Activated T-helper 17 cell treated with anti-CD3 and anti-CD28 coated beads, Interleukin-2, amount 50 U/mL, for 72 hours (primary cell): ENCODE data around the gene SOX8. TPM values are rescaled to one million over a fixed set of nuclear protein-coding genes. Genes with fewer than 3 reads are reported as not detected.

Experiments
- ATAC-seq: fragments of 150-1000 bp; cut with Tn5 transposase; replicated peaks from 2 replicates; pipeline ENCODE4 v1.10.0; 2021; ENCODE audit warnings: mild to moderate bottlenecking, moderate library complexity
- H3K27ac Mint-ChIP-seq: one replicate; pipeline ENCODE4 v1.8.0; 2022; ENCODE audit warnings: mixed read lengths
- H3K27me3 Mint-ChIP-seq: one replicate; pipeline ENCODE4 v1.8.0; 2022; ENCODE audit warnings: mixed read lengths
- H3K36me3 Mint-ChIP-seq: one replicate; pipeline ENCODE4 v1.8.0; 2022; ENCODE audit warnings: low read depth, mild to moderate bottlenecking, mixed read lengths
- H3K4me1 Mint-ChIP-seq: one replicate; pipeline ENCODE4 v1.8.0; 2022; ENCODE audit warnings: mixed read lengths
- H3K4me3 Mint-ChIP-seq: one replicate; pipeline ENCODE4 v1.8.0; 2022; ENCODE audit warnings: mild to moderate bottlenecking, mixed read lengths
- H3K9me3 Mint-ChIP-seq: one replicate; pipeline ENCODE4 v1.8.0; 2022; ENCODE audit warnings: mixed read lengths
- total RNA-seq, 2 donors: library from RNA; stranded (reverse); gene quantifications; one replicate each; pipeline ENCODE4 v1.2.3, GENCODE V29; 2022

The SOX8 gene
- total RNA-seq, 2 donors from 2014 or later: 0.35 to 3.8 TPM

GRCh38 chr16:996681-997080 is 15.1 kb downstream of the SOX8 start:
- Mint-ChIP-seq H3K9me3 (no peaks in the 10 kb centered on the region), H3K27me3 (no peaks in the 10 kb centered on the region), H3K36me3 (no peaks in the 10 kb centered on the region), H3K4me1 (peaks cover 10% of the 10 kb centered on the region), H3K27ac (peak overlapping the region; percentile 61), H3K4me3 (peak overlapping the region; percentile 56)
- ATAC-seq: peak; percentile 8

- Mint-ChIP-seq H3K4me3 (peak overlapping the region; percentile 56), H3K36me3 (no peaks in the 10 kb centered on the region), H3K9me3 (no peaks in the 10 kb centered on the region), H3K4me1 (peaks cover 11% of the 10 kb centered on the region), H3K27ac (peak overlapping the region; percentile 54), H3K27me3 (no peaks in the 10 kb centered on the region)
- peak; percentile 73 for ATAC-seq
Observed at GRCh38 chr16:997440-998051, 16.0 kb downstream of the SOX8 start.

- Mint-ChIP-seq H3K27ac (peak overlapping the region; percentile 54), H3K4me3 (peak overlapping the region; percentile 56), H3K27me3 (no peaks in the 10 kb centered on the region), H3K9me3 (no peaks in the 10 kb centered on the region), H3K4me1 (peaks cover 14% of the 10 kb centered on the region), H3K36me3 (no peaks in the 10 kb centered on the region)
- ATAC-seq: no peak
Observed at GRCh38 chr16:998211-998610, 16.6 kb downstream of the SOX8 start.

GRCh38 chr16:998615-999014 is 17.0 kb downstream of the SOX8 start:
- no peak overlapping the region for H3K27ac Mint-ChIP-seq
- H3K9me3 Mint-ChIP-seq: no peaks in the 10 kb centered on the region
- H3K4me3 Mint-ChIP-seq: peak overlapping the region; percentile 56
- H3K4me1 Mint-ChIP-seq: peaks cover 14% of the 10 kb centered on the region
- no peaks in the 10 kb centered on the region for H3K27me3 Mint-ChIP-seq
- ATAC-seq: no peak
- no peaks in the 10 kb centered on the region for H3K36me3 Mint-ChIP-seq

- H3K27ac Mint-ChIP-seq: no peak overlapping the region
- ATAC-seq: no peak
- no peak overlapping the region for H3K4me3 Mint-ChIP-seq
- no peaks in the 10 kb centered on the region for H3K9me3 Mint-ChIP-seq
- H3K27me3 Mint-ChIP-seq: no peaks in the 10 kb centered on the region
- H3K4me1 Mint-ChIP-seq: peaks cover 19% of the 10 kb centered on the region
- no peaks in the 10 kb centered on the region for H3K36me3 Mint-ChIP-seq
Observed at GRCh38 chr16:999677-1000076, 18.1 kb downstream of the SOX8 start.

- ATAC-seq: no peak
- H3K27ac Mint-ChIP-seq: no peak overlapping the region
- peaks cover 23% of the 10 kb centered on the region for H3K4me1 Mint-ChIP-seq
- H3K27me3 Mint-ChIP-seq: no peaks in the 10 kb centered on the region
- no peak overlapping the region for H3K4me3 Mint-ChIP-seq
- H3K9me3 Mint-ChIP-seq: no peaks in the 10 kb centered on the region
- H3K36me3 Mint-ChIP-seq: no peaks in the 10 kb centered on the region
Observed at GRCh38 chr16:1000608-1001007, 19.0 kb downstream of the SOX8 start.

GRCh38 chr16:1001096-1001495 is 19.5 kb downstream of the SOX8 start:
- H3K9me3 Mint-ChIP-seq: no peaks in the 10 kb centered on the region
- peaks cover 20% of the 10 kb centered on the region for H3K4me1 Mint-ChIP-seq
- H3K36me3 Mint-ChIP-seq: no peaks in the 10 kb centered on the region
- H3K4me3 Mint-ChIP-seq: no peak overlapping the region
- no peaks in the 10 kb centered on the region for H3K27me3 Mint-ChIP-seq
- no peak for ATAC-seq
- H3K27ac Mint-ChIP-seq: no peak overlapping the region

GRCh38 chr16:1002399-1003166 is 21.0 kb downstream of the SOX8 start:
- Mint-ChIP-seq H3K9me3 (no peaks in the 10 kb centered on the region), H3K4me3 (peak overlapping the region; percentile 70), H3K27ac (peak overlapping the region; percentile 74), H3K4me1 (peaks cover 18% of the 10 kb centered on the region), H3K36me3 (no peaks in the 10 kb centered on the region), H3K27me3 (no peaks in the 10 kb centered on the region)
- ATAC-seq: peak; percentile 88

GRCh38 chr16:1003391-1004347 is 22.1 kb downstream of the SOX8 start:
- H3K27ac Mint-ChIP-seq: peak overlapping the region; percentile 83
- H3K36me3 Mint-ChIP-seq: no peaks in the 10 kb centered on the region
- H3K27me3 Mint-ChIP-seq: no peaks in the 10 kb centered on the region
- H3K4me3 Mint-ChIP-seq: peak overlapping the region; percentile 71
- peak; percentile 76 for ATAC-seq
- peaks cover 13% of the 10 kb centered on the region for H3K4me1 Mint-ChIP-seq
- H3K9me3 Mint-ChIP-seq: no peaks in the 10 kb centered on the region

- Mint-ChIP-seq H3K4me1 (peaks cover 13% of the 10 kb centered on the region), H3K9me3 (no peaks in the 10 kb centered on the region), H3K36me3 (no peaks in the 10 kb centered on the region), H3K27me3 (no peaks in the 10 kb centered on the region), H3K4me3 (no peak overlapping the region), H3K27ac (no peak overlapping the region)
- ATAC-seq: no peak
Observed at GRCh38 chr16:1005286-1005685, 23.7 kb downstream of the SOX8 start.

- H3K36me3 Mint-ChIP-seq: no peaks in the 10 kb centered on the region
- no peak for ATAC-seq
- no peak overlapping the region for H3K27ac Mint-ChIP-seq
- no peak overlapping the region for H3K4me3 Mint-ChIP-seq
- H3K4me1 Mint-ChIP-seq: peaks cover 13% of the 10 kb centered on the region
- H3K9me3 Mint-ChIP-seq: no peaks in the 10 kb centered on the region
- peaks cover 3% of the 10 kb centered on the region for H3K27me3 Mint-ChIP-seq
Observed at GRCh38 chr16:1006781-1007180, 25.2 kb downstream of the SOX8 start.

- Mint-ChIP-seq H3K27me3 (peaks cover 3% of the 10 kb centered on the region), H3K9me3 (no peaks in the 10 kb centered on the region), H3K4me3 (no peak overlapping the region), H3K4me1 (peaks cover 13% of the 10 kb centered on the region), H3K36me3 (no peaks in the 10 kb centered on the region), H3K27ac (no peak overlapping the region)
- no peak for ATAC-seq
Observed at GRCh38 chr16:1007284-1007850, 25.8 kb downstream of the SOX8 start.

- Mint-ChIP-seq H3K27ac (no peak overlapping the region), H3K4me3 (no peak overlapping the region), H3K36me3 (no peaks in the 10 kb centered on the region), H3K27me3 (peaks cover 3% of the 10 kb centered on the region), H3K9me3 (no peaks in the 10 kb centered on the region), H3K4me1 (peaks cover 9% of the 10 kb centered on the region)
- no peak for ATAC-seq
Observed at GRCh38 chr16:1008085-1008484, 26.5 kb downstream of the SOX8 start.
